ENCODE measurements around the gene ZNF518B. TPM values are rescaled to one million over a fixed set of nuclear protein-coding genes. Genes with fewer than 3 reads are reported as not detected.

ZNF518B gene
- total and polyA plus RNA-seq, 9 of the 15 experiments (the other 6 are each of a cell fraction or from before 2014, with no cell fraction given): 13.1 to 48.9 (median 37.5) TPM

GRCh38 chr4:10416441-10416840 lies 40.8 kb downstream of the ZNF518B start (continued):
- TF ChIP-seq, protein P1, sequence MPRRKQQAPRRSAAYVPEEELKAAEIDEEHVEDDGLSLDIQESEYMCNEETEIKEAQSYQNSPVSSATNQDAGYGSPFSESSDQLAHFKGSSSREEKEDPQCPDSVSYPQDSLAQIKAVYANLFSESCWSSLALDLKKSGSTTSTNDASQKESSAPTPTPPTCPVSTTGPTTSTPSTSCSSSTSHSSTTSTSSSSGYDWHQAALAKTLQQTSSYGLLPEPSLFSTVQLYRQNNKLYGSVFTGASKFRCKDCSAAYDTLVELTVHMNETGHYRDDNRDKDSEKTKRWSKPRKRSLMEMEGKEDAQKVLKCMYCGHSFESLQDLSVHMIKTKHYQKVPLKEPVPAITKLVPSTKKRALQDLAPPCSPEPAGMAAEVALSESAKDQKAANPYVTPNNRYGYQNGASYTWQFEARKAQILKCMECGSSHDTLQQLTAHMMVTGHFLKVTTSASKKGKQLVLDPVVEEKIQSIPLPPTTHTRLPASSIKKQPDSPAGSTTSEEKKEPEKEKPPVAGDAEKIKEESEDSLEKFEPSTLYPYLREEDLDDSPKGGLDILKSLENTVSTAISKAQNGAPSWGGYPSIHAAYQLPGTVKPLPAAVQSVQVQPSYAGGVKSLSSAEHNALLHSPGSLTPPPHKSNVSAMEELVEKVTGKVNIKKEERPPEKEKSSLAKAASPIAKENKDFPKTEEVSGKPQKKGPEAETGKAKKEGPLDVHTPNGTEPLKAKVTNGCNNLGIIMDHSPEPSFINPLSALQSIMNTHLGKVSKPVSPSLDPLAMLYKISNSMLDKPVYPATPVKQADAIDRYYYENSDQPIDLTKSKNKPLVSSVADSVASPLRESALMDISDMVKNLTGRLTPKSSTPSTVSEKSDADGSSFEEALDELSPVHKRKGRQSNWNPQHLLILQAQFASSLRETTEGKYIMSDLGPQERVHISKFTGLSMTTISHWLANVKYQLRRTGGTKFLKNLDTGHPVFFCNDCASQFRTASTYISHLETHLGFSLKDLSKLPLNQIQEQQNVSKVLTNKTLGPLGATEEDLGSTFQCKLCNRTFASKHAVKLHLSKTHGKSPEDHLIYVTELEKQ (CRISPR knock-in tag; IDR thresholded peaks at IDR 0.05): no peak
- TF ChIP-seq MCM5 (IDR thresholded peaks at IDR 0.05; ENCODE audit: low read depth): no peak
- no peak for TF ChIP-seq RNF219 (CRISPR knock-in tag; IDR thresholded peaks at IDR 0.05)
- TF ChIP-seq JUND (IDR thresholded peaks at IDR 0.05; ENCODE audit: borderline replicate concordance, low read depth, low read length): no peak
- no peak for TF ChIP-seq JUND (tag; IDR thresholded peaks at IDR 0.05; ENCODE audit: borderline replicate concordance, low read depth, low read length)
- TF ChIP-seq, protein P2, sequence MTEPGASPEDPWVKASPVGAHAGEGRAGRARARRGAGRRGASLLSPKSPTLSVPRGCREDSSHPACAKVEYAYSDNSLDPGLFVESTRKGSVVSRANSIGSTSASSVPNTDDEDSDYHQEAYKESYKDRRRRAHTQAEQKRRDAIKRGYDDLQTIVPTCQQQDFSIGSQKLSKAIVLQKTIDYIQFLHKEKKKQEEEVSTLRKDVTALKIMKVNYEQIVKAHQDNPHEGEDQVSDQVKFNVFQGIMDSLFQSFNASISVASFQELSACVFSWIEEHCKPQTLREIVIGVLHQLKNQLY (CRISPR knock-in tag; conservative IDR thresholded peaks at IDR 0.05): no peak
- no peak for TF ChIP-seq CBX3 (IDR thresholded peaks at IDR 0.05; ENCODE audit: borderline replicate concordance in 1 of 2, low read length in 2 of 2)
- TF ChIP-seq, protein P3, sequence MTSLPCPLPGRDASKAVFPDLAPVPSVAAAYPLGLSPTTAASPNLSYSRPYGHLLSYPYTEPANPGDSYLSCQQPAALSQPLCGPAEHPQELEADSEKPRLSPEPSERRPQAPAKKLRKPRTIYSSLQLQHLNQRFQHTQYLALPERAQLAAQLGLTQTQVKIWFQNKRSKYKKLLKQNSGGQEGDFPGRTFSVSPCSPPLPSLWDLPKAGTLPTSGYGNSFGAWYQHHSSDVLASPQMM (CRISPR knock-in tag; IDR thresholded peaks at IDR 0.05): no peak
- no peak for TF ChIP-seq ZNF449 (CRISPR knock-in tag; IDR thresholded peaks at IDR 0.05)

Measured in K562 (cell line).